SK-N-SH treated with all-trans-retinoic acid at 6 μM for 48 hours (cell line): Measurements from ENCODE around the gene UBXN10.

ENCODE experiments used
- ATAC-seq: fragments of 200-7000 bp; cut with Tn5 transposase; 3 replicates; pipeline ENCODE4 v1.9.1; 2020; ENCODE audit warnings: mild to moderate bottlenecking, moderate library complexity
- ARNTL ChIP-seq: fragments of 450-650 bp; formaldehyde crosslinking; IDR thresholded peaks from 2 replicates; pipeline ENCODE4 v1.5.0; 2020; ENCODE audit warnings: low read depth, mild to moderate bottlenecking, moderate library complexity, borderline replicate concordance
- BACH2 ChIP-seq: fragments of 250-450 bp; sonication (Bioruptor Pico); IDR thresholded peaks from 2 replicates; pipeline ENCODE4 v1.9.0; 2021; ENCODE audit warnings: mild to moderate bottlenecking, borderline replicate concordance
- CREB5 ChIP-seq: fragments of 250-450 bp; sonication (Bioruptor Pico); IDR thresholded peaks from 2 replicates; pipeline ENCODE4 v1.5.1; 2020; ENCODE audit warnings: low read depth, mild to moderate bottlenecking, moderate library complexity
- CSDC2 ChIP-seq: fragments of 250-450 bp; sonication (Bioruptor Pico); IDR thresholded peaks from 2 replicates; pipeline ENCODE4 v1.5.0; 2020; ENCODE audit warnings: mild to moderate bottlenecking, moderate library complexity
- CSRNP3 ChIP-seq: fragments of 250-450 bp; sonication (Bioruptor Pico); IDR thresholded peaks from 2 replicates; pipeline ENCODE4 v1.5.1; 2021; ENCODE audit warnings: mild to moderate bottlenecking, moderate library complexity
- ESRRG ChIP-seq: fragments of 250-450 bp; sonication (Bioruptor Pico); IDR thresholded peaks from 2 replicates; pipeline ENCODE4 v1.6.1; 2021; ENCODE audit warnings: mild to moderate bottlenecking
- GLIS3 ChIP-seq: fragments of 250-450 bp; sonication (Bioruptor Pico); IDR thresholded peaks from 2 replicates; pipeline ENCODE4 v1.5.0; 2020; ENCODE audit warnings: mild to moderate bottlenecking, moderate library complexity
- OSR1 ChIP-seq: fragments of 250-450 bp; sonication (Bioruptor Pico); IDR thresholded peaks from 2 replicates; pipeline ENCODE4 v1.8.0; 2022; ENCODE audit warnings: moderate library complexity, mild to moderate bottlenecking, inconsistent platforms
- POU6F1 ChIP-seq: fragments of 250-450 bp; sonication (Bioruptor Pico); IDR thresholded peaks from 2 replicates; pipeline ENCODE4 v1.8.0; 2021; ENCODE audit warnings: low read depth, mild to moderate bottlenecking, moderate library complexity, borderline replicate concordance
- PPARA ChIP-seq: fragments of 250-450 bp; sonication (Bioruptor Pico); IDR thresholded peaks from 2 replicates; pipeline ENCODE4 v1.5.0; 2020; ENCODE audit warnings: mild to moderate bottlenecking, borderline replicate concordance
- RARB ChIP-seq: fragments of 250-450 bp; sonication (Bioruptor Pico); IDR thresholded peaks from 2 replicates; pipeline ENCODE4 v1.8.0; 2021; ENCODE audit warnings: mild to moderate bottlenecking, moderate library complexity
- TCF4 ChIP-seq: fragments of 250-450 bp; sonication (Bioruptor Pico); IDR thresholded peaks from 2 replicates; pipeline ENCODE4 v1.8.0; 2021; ENCODE audit warnings: mild to moderate bottlenecking, moderate library complexity, borderline replicate concordance
- TOX ChIP-seq: fragments of 250-450 bp; sonication (Bioruptor Pico); IDR thresholded peaks from 2 replicates; pipeline ENCODE4 v1.8.0; 2021; ENCODE audit warnings: mild to moderate bottlenecking, moderate library complexity, borderline replicate concordance
- TSHZ2 ChIP-seq: fragments of 250-450 bp; sonication (Bioruptor Pico); IDR thresholded peaks from 2 replicates; pipeline ENCODE4 v1.5.0; 2020; ENCODE audit warnings: mild to moderate bottlenecking, moderate library complexity
- ZC3H10 ChIP-seq: fragments of 250-450 bp; sonication (Bioruptor Pico); IDR thresholded peaks from 2 replicates; pipeline ENCODE4 v1.5.1; 2021; ENCODE audit warnings: mild to moderate bottlenecking, moderate library complexity
- ZFP3 ChIP-seq: fragments of 250-450 bp; sonication (Bioruptor Pico); IDR thresholded peaks from 2 replicates; pipeline ENCODE4 v1.5.0; 2020; ENCODE audit warnings: mild to moderate bottlenecking, moderate library complexity
- ZFP30 ChIP-seq: fragments of 450-650 bp; formaldehyde crosslinking; IDR thresholded peaks from 2 replicates; pipeline ENCODE4 v1.5.0; 2022; ENCODE audit warnings: mild to moderate bottlenecking, moderate library complexity
- ZNF565 ChIP-seq: fragments of 450-650 bp; formaldehyde crosslinking; conservative IDR thresholded peaks from 2 replicates; pipeline ENCODE4 v1.5.0; 2020; ENCODE audit warnings: low read depth, mild to moderate bottlenecking, moderate library complexity
- ZNF70 ChIP-seq: fragments of 450-650 bp; formaldehyde crosslinking; IDR thresholded peaks from 2 replicates; pipeline ENCODE4 v1.5.0; 2020; ENCODE audit warnings: mild to moderate bottlenecking, moderate library complexity
- ZNF8 ChIP-seq: fragments of 450-650 bp; formaldehyde crosslinking; IDR thresholded peaks from 2 replicates; pipeline ENCODE4 v1.5.0; 2020; ENCODE audit warnings: mild to moderate bottlenecking, moderate library complexity

Gene UBXN10

GRCh38 chr1:20180129-20180843 is 5.6 kb upstream of the UBXN10 start:
- TF ChIP-seq RARB (CRISPR knock-in tag) (no peak), ZNF565 (CRISPR knock-in tag) (no peak)
- ATAC-seq: no peak

GRCh38 chr1:20180844-20181207 is 5.1 kb upstream of the UBXN10 start:
- TF ChIP-seq ARNTL (no peak), TOX (CRISPR knock-in tag) (no peak), ZC3H10 (CRISPR knock-in tag) (no peak), CREB5 (CRISPR knock-in tag) (no peak), OSR1 (CRISPR knock-in tag) (no peak), ZNF8 (CRISPR knock-in tag) (no peak), POU6F1 (CRISPR knock-in tag) (no peak), CSRNP3 (CRISPR knock-in tag) (no peak), TSHZ2 (no peak), BACH2 (CRISPR knock-in tag) (no peak), CSDC2 (CRISPR knock-in tag) (no peak), RARB (CRISPR knock-in tag) (no peak)
- ATAC-seq: no peak

GRCh38 chr1:20182415-20182814 is 3.5 kb upstream of the UBXN10 start:
- TF ChIP-seq ESRRG (CRISPR knock-in tag) (no peak), ZNF70 (CRISPR knock-in tag) (no peak), ZFP3 (CRISPR knock-in tag) (no peak), OSR1 (CRISPR knock-in tag) (no peak), POU6F1 (CRISPR knock-in tag) (no peak), BACH2 (CRISPR knock-in tag) (no peak), TOX (CRISPR knock-in tag) (no peak), TSHZ2 (no peak), TCF4 (no peak), ARNTL (no peak), GLIS3 (no peak), ZFP30 (CRISPR knock-in tag) (no peak), PPARA (CRISPR knock-in tag) (no peak)
- ATAC-seq: no peak
